Measurements from ENCODE around the gene TEX44.

DNA sequence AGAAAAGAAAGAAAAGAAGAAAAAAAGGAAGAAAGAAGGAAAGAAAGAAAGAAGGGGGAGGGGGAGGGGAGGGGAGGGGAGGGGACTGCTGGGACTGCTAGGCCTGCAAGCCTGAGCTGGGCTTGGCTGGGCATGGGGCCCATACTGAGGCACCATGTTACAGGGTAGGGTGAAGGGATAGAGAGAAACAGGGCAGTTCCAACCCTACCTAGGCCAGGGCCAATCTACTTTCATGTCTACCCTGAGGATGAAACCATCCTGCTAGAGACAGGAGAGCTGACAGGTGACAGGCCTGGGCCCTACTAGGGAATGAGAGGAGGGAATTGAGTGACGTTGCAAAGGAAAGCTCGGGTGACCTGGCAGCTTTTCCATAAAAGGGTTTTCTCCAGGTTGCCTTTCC, 41.7 kb downstream of the TEX44 start:
- TF ChIP-seq, protein P1, sequence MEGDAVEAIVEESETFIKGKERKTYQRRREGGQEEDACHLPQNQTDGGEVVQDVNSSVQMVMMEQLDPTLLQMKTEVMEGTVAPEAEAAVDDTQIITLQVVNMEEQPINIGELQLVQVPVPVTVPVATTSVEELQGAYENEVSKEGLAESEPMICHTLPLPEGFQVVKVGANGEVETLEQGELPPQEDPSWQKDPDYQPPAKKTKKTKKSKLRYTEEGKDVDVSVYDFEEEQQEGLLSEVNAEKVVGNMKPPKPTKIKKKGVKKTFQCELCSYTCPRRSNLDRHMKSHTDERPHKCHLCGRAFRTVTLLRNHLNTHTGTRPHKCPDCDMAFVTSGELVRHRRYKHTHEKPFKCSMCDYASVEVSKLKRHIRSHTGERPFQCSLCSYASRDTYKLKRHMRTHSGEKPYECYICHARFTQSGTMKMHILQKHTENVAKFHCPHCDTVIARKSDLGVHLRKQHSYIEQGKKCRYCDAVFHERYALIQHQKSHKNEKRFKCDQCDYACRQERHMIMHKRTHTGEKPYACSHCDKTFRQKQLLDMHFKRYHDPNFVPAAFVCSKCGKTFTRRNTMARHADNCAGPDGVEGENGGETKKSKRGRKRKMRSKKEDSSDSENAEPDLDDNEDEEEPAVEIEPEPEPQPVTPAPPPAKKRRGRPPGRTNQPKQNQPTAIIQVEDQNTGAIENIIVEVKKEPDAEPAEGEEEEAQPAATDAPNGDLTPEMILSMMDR (IDR thresholded peaks at IDR 0.05) = no peak
- no peak for TF ChIP-seq POLR2AphosphoS5 (IDR thresholded peaks at IDR 0.05)

Data from breast epithelium (tissue), 3 donors.